ENCODE data around the gene ADAMTS2.

Gene ADAMTS2

DNA sequence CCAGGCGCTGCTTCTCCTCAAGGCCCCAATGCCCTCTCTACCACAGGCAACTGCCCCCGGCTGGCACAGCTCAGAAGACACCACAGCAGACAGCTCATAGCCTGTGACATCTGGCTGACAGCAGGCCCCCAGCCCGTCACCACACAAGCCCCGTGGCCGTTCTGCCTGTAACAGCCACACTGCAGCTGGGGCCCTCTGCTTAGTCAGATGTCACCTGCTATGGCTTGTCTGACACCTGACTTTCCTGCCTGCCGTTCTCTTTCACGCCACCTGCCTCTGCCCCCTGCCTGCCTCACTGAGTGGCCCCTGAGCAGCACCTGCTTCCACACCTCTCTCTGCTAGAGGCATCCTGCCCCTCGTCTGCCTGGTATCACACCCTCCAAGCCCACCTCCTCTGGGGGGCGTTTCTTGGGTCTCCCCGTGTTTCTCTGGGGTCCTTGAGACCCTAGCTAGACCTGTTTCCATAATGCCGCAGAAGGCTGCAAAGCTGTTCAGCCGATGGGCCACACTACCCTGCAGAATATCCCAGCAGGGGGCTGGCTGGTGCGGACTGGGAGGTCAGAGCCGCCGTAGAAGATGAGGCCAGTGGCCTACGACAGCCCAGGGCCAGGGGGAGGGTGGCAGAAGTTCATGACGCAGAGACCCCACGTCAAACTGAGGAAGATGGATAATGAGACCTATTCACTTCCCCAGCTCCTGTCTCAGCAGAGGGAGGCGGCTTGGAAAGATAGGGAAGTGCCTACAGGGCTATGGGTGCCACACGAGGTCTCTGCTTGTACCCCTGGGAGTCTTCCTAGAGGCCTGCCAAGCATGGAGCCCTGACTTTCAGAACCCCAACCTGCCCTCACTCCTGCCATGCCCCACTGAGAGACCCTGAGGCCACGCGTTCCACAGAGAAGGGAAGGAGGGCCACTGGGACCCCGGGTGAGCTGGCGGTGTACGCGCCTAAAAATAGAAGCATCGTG is 190.0 kb downstream of the ADAMTS2 start:
- no peaks in the 10 kb centered on the region for H3K36me3 ChIP-seq (ENCODE audit: insufficient read depth, low read length)
- no peak for DNase-seq (ENCODE audit: low read depth, low spot score)
- no peak overlapping the region for H3K27ac ChIP-seq
- no peak overlapping the region for H3K4me3 ChIP-seq
- H3K9me3 ChIP-seq (ENCODE audit: low read depth, low read length), result no peaks in the 10 kb centered on the region
- no peak overlapping the region for H3K9ac ChIP-seq (ENCODE audit: insufficient read length)
- no peak for TF ChIP-seq POLR2AphosphoS5 (IDR thresholded peaks at IDR 0.05; ENCODE audit: borderline replicate concordance, low read depth, low read length)
- no peak for TF ChIP-seq EZH2 (IDR thresholded peaks at IDR 0.05)
- no peak for TF ChIP-seq FOXP2 (optimal IDR thresholded peaks at IDR 0.05; ENCODE audit: control extremely low read depth, extremely low read length, insufficient read depth)

DNA sequence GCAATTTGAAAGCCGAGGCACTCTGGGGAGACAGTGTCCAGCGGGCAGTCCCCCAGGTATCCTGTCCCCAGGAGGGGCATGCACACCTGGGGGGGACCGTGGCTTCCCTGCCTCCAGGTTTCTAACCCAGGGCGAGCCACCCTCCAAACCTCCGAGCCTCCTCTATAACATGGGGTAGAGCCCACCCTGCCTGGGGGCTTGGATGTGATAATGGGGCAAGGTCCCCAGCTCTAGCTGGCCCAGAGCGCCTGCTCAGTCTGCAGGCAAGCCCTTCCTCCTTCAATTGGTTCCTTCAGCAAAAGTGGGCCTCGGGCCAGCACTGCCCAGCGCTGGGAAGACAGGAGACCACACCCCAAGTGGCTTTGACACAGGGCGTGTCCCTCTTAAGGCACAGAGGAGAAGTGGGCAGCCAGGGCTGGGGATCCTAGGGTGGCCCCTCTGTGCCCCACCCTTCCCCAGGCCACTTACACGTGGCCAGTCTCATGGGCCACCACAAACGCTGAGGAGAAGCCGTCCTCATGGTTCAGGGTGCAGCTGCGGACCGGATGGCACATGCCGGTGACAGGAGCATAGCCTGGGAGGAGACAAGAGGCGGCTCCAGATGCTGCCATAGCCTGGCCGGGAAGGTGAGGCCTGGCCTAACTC is 190.8 kb downstream of the ADAMTS2 start:
- Histone ChIP-seq H3K27ac (no peak overlapping the region), H3K9ac (ENCODE audit: insufficient read length) (no peak overlapping the region), H3K4me3 (no peak overlapping the region), H3K36me3 (ENCODE audit: insufficient read depth, low read length) (no peaks in the 10 kb centered on the region), H3K9me3 (ENCODE audit: low read depth, low read length) (no peaks in the 10 kb centered on the region)
- DNase-seq (ENCODE audit: low read depth, low spot score), result no peak
- TF ChIP-seq POLR2AphosphoS5 (IDR thresholded peaks at IDR 0.05; ENCODE audit: borderline replicate concordance, low read depth, low read length), result no peak
- no peak for TF ChIP-seq EZH2 (IDR thresholded peaks at IDR 0.05)
- TF ChIP-seq FOXP2 (optimal IDR thresholded peaks at IDR 0.05; ENCODE audit: control extremely low read depth, extremely low read length, insufficient read depth), result no peak

DNA sequence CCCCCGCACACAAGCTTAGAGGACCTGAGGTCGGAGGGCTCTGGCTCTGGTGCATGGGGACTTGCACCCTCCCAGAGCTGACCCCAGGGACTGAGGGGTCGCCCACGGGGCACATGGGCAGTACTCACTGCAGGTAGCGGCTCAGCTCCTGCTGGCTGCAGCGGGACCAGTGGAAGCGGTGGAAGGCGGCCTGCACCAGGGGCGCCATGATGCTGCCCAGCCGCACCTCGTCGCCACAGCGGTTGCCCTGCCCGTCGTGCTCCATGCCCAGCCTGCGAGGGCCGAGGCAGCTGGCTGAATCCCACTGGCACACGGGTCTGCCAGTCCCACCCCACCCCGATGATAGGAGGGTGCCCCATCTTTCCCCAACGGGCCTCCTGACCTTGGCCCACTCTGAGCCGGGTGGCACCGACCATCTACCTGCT is 191.3 kb downstream of the ADAMTS2 start:
- Histone ChIP-seq H3K9me3 (ENCODE audit: low read depth, low read length) (no peaks in the 10 kb centered on the region), H3K27ac (no peak overlapping the region), H3K9ac (ENCODE audit: insufficient read length) (no peak overlapping the region), H3K4me3 (no peak overlapping the region), H3K36me3 (ENCODE audit: insufficient read depth, low read length) (no peaks in the 10 kb centered on the region)
- TF ChIP-seq EZH2 (IDR thresholded peaks at IDR 0.05), result no peak
- no peak for TF ChIP-seq POLR2AphosphoS5 (IDR thresholded peaks at IDR 0.05; ENCODE audit: borderline replicate concordance, low read depth, low read length)
- no peak for TF ChIP-seq FOXP2 (optimal IDR thresholded peaks at IDR 0.05; ENCODE audit: control extremely low read depth, extremely low read length, insufficient read depth)
- DNase-seq (ENCODE audit: low read depth, low spot score), result no peak

DNA sequence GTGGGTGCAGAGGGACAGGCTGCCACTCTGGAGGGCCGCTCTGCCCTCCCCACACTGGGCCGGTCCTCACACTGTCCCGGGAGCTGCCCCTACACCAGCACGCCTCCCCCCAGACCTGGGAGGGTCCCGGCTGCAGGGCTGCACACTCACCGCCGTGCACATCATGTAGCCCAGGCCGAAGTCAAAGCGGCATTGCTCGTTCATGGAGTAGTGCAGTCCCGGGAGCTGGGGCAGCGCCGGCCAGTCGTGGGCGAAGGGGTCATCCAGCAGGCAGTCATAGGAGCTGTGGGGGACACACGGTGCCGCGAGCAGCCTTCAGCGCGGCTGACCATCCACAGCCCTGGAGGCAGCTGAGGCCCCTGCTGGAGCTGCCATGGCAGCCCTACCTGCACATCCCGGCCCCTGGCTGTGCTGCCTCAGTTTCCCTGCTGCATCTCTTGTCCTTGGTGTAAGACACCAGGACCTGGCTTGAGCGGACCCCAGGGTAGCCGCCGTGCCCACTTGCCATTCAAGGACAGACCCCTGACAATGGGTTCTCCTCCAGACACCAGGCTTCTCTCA is 191.8 kb downstream of the ADAMTS2 start:
- no peak for DNase-seq (ENCODE audit: low read depth, low spot score)
- Histone ChIP-seq H3K36me3 (ENCODE audit: insufficient read depth, low read length) (no peaks in the 10 kb centered on the region), H3K9ac (ENCODE audit: insufficient read length) (no peak overlapping the region), H3K4me3 (no peak overlapping the region), H3K9me3 (ENCODE audit: low read depth, low read length) (no peaks in the 10 kb centered on the region), H3K27ac (no peak overlapping the region)
- TF ChIP-seq FOXP2 (optimal IDR thresholded peaks at IDR 0.05; ENCODE audit: control extremely low read depth, extremely low read length, insufficient read depth), result no peak
- TF ChIP-seq EZH2 (IDR thresholded peaks at IDR 0.05), result no peak
- no peak for TF ChIP-seq POLR2AphosphoS5 (IDR thresholded peaks at IDR 0.05; ENCODE audit: borderline replicate concordance, low read depth, low read length)

DNA sequence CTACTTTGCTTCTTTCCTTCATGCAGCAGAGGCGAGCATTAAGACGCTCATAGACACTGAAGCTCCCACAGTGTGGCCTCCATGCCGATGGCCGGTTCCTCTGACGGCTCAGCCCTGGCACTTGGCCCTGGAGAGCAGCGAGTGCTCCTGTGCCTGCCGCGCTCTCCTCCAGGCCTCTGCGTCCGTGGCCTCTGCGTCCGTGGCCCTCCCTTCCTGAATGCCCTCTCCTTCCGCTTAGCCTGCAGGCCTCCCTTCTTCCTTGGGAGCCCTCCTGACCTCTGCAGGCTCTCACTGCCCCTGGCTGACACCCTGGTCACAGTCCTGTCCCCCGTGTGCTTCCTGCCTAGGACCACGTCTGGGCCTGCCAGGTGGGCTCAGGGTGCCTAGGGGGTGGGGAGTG is 192.3 kb downstream of the ADAMTS2 start:
- Histone ChIP-seq H3K4me3 (no peak overlapping the region), H3K9ac (ENCODE audit: insufficient read length) (no peak overlapping the region), H3K27ac (no peak overlapping the region), H3K36me3 (ENCODE audit: insufficient read depth, low read length) (no peaks in the 10 kb centered on the region), H3K9me3 (ENCODE audit: low read depth, low read length) (no peaks in the 10 kb centered on the region)
- TF ChIP-seq POLR2AphosphoS5 (IDR thresholded peaks at IDR 0.05; ENCODE audit: borderline replicate concordance, low read depth, low read length), result no peak
- no peak for TF ChIP-seq FOXP2 (optimal IDR thresholded peaks at IDR 0.05; ENCODE audit: control extremely low read depth, extremely low read length, insufficient read depth)
- TF ChIP-seq EZH2 (IDR thresholded peaks at IDR 0.05), result no peak
- DNase-seq (ENCODE audit: low read depth, low spot score), result no peak

DNA sequence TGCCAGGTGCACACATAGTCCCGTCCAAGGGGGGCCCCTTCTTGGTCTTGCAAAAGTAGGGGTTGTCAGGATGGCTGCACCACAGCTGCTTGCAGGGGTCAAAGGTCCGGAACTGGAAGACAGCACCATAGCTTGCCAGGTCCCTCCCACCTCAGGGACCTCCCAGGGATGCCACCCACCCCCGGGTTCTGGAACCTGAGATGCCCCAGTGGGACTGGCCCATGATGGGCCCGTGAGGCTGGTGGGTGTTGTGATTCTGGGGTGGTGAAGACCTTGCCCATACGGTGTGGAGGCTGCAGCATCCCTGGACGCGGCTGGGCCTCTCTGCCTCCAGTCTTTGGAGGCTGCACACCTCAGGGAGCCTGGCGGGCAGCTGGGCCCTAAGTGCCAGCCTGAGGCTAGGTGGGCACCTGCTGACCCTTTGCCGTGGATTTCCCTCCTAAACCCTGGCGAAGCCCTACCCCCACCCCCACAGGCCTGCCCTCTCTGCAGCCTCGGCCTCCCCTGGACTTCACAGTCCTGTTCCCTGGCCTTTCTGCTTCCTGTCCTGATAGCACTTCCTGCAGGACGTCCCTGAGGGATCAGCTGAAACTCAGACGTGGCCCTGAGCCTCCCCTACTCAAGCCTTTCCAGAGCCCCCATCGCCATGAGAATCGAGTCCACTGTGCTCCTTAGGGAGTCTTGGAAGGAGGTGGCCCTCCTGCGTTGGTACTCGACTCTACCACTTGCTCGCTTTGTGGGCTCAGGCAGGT is 192.9 kb downstream of the ADAMTS2 start:
- Histone ChIP-seq H3K27ac (no peak overlapping the region), H3K4me3 (no peak overlapping the region), H3K9me3 (ENCODE audit: low read depth, low read length) (no peaks in the 10 kb centered on the region), H3K36me3 (ENCODE audit: insufficient read depth, low read length) (no peaks in the 10 kb centered on the region), H3K9ac (ENCODE audit: insufficient read length) (no peak overlapping the region)
- DNase-seq (ENCODE audit: low read depth, low spot score), result no peak
- TF ChIP-seq EZH2 (IDR thresholded peaks at IDR 0.05), result no peak
- TF ChIP-seq POLR2AphosphoS5 (IDR thresholded peaks at IDR 0.05; ENCODE audit: borderline replicate concordance, low read depth, low read length), result no peak

DNA sequence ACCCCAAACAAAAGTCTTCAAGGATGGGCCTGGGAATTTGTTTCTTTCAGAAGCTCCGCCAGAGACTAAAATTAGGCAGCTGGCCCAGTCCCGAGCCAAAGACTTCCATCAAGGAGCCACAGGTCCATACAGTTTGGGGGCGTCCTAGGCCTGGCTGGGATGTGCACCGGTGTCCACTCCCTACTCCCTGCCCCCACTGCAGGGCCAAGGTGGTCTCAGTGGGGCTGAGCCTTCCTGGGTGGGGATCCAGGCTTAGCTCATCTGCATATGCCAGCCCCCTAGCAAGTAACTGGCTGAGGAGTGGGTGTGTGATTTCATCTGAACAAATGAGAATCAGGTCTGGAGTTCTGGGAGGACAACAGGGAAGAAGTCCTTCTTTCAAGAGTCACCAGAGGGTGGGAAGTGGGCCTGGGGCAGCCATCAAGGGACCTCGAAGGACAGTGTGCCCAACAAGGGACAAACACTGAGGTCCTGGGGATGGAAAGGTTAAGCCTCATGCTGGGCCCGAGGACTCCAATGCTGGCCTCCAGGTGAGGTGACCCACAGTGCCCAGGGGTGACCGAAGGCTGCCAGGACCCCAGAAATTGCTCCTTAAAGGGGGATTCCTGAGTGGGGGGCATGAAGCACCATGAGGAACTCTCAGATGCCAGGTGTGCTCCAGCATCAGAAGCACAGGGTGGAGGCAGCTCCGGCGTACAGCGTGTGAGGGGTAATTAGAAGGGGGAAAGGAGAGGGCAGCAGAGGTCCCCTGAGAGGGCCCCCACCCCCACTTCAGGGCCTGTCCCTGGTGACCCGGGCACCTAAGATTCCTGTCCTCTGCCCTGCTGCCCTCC is 193.8 kb downstream of the ADAMTS2 start:
- Histone ChIP-seq H3K36me3 (ENCODE audit: insufficient read depth, low read length) (no peaks in the 10 kb centered on the region), H3K9me3 (ENCODE audit: low read depth, low read length) (no peaks in the 10 kb centered on the region), H3K27ac (no peak overlapping the region), H3K4me3 (no peak overlapping the region), H3K9ac (ENCODE audit: insufficient read length) (no peak overlapping the region)
- DNase-seq (ENCODE audit: low read depth, low spot score), result no peak
- TF ChIP-seq POLR2AphosphoS5 (IDR thresholded peaks at IDR 0.05; ENCODE audit: borderline replicate concordance, low read depth, low read length) (no peak), EZH2 (IDR thresholded peaks at IDR 0.05) (no peak), FOXP2 (optimal IDR thresholded peaks at IDR 0.05; ENCODE audit: control extremely low read depth, extremely low read length, insufficient read depth) (no peak)
